Pancreas (tissue), 10 donors: Measurements from ENCODE around the gene TMEM42. TPM values are rescaled to one million over a fixed set of nuclear protein-coding genes. Genes with fewer than 3 reads are reported as not detected.

Source experiments
- ATAC-seq, 4 donors: fragments of 200-7000 bp; cut with Tn5 transposase; one replicate each; pipeline versions ENCODE4 v1.8.0 to v1.9.1; 2020; ENCODE audit warnings: mild to moderate bottlenecking in 4 of 4, moderate library complexity in 4 of 4
- DNase-seq, 6 donors: peaks; one replicate each; pipeline ENCODE4 v3.0.0-alpha.2; 2020
- FAIRE-seq: peaks from 2 replicates; lab custom pipeline; 2012; peaks lifted over from hg19 to GRCh38; lab: Jason Lieb, UNC
- H3K27ac ChIP-seq, 4 donors: fragments of 200-600 bp; sonication (generic); 1 replicate in 3 of 4; 2 replicates in 1 of 4; pipeline versions ENCODE4 v1.5.0 to v1.8.0; 2020
- H3K27me3 ChIP-seq, 4 donors: fragments of 200-600 bp; one replicate each; pipeline ENCODE4 v1.8.0; 2021
- H3K36me3 ChIP-seq, 3 donors: fragments of 200-600 bp; sonication (generic) in 1 of 3; one replicate each; pipeline versions ENCODE4 v1.5.0 to v1.8.0; 2020 to 2021
- H3K4me1 ChIP-seq, 3 donors: fragments of 200-600 bp; one replicate each; pipeline ENCODE4 v1.8.0; 2021
- H3K4me3 ChIP-seq, 4 donors: fragments of 200-600 bp; sonication (generic) in 2 of 4; one replicate each; pipeline versions ENCODE4 v1.5.0 to v1.8.0; 2020 to 2021
- H3K9me3 ChIP-seq, 4 donors: fragments of 200-600 bp; one replicate each; pipeline ENCODE4 v1.8.0; 2021
- CTCF ChIP-seq, 4 donors: fragments of 200-600 bp; sonication (generic) in 3 of 4; IDR thresholded peaks; one replicate each; pipeline versions ENCODE4 v1.5.0 to v1.8.0; 2021; ENCODE audit warnings: antibody characterized with exemption in 4 of 4
- WGBS, 2 donors: extraction: QIAGEN DNeasy Blood & Tissue Kit; methylation state at CpG; one replicate each; pipeline ENCODE4 v1.1.7; 2013; 5-methylcytosine and 5-hydroxymethylcytosine counted together
- intact Hi-C, 3 donors: fragments of 100-400 bp; cut with DNase I; formaldehyde crosslinking; loops; one replicate each; pipeline versions ENCODE4 v1.11.1 to v1.14.2; 2022
- polyA plus RNA-seq, 2 donors: library from polyadenylated mRNA; stranded (reverse); fragments of 200-250 nt; gene quantifications; one replicate each; pipeline ENCODE4 v1.2.3, GENCODE V29; 2013
- total RNA-seq, 6 donors: library from RNA; stranded (reverse); fragmentation: NEBNext Ultra II Directional in 4 of 6; extraction: Animal tissue kit (Norgen Biotek cat#: 25700) in 4 of 6; gene quantifications; one replicate each; pipeline versions ENCODE4 v1.2.1 to v1.2.4, GENCODE V29; 2021 to 2023
- donor health status: healthy with polysubstance abuse.
- donor health status: DM: no; HTN: no; CAD: no; lungs with moderate emphysema.
- donor health status: DM: no; HTN: no; CAD: no.
- donor health status: control.
- donor health status: control.
- donor health status: Bipolar disorder and iron deficiency.
- donor health status: DM: yes; HTN: yes; CAD: no.
- donor health status: DM: no; HTN: no; CAD: no.
- donor health status: DM: no; HTN: no; CAD: no.
- donor health status: DM: yes; HTN: yes; CAD: no.

TMEM42 gene
- total and polyA plus RNA-seq, 8 donors, result 4.3 to 20.0 (median 6.5) TPM

- WGBS, 2 donors, result 91 to 93% methylated on average over 3 of the region's 3 CpGs
- Histone ChIP-seq H3K36me3 (no peaks in the 10 kb centered on the region), H3K4me1 (no peaks in the 10 kb centered on the region), H3K4me3 (no peak overlapping the region), H3K27me3 (no peaks in the 10 kb centered on the region), H3K27ac (no peak overlapping the region), H3K9me3 (no peaks in the 10 kb centered on the region)
- TF ChIP-seq CTCF (IDR thresholded peaks at IDR 0.05), result no peak
- DNase-seq (no peak), ATAC-seq (no peak), FAIRE-seq (no peak)
- intact Hi-C loops, result no loop called here
Observed at GRCh38 chr3:44827196-44827595, 34.5 kb upstream of the TMEM42 start.

- FAIRE-seq, result no peak
- Histone ChIP-seq H3K4me3 (no peak overlapping the region), H3K4me1 (no peaks in the 10 kb centered on the region), H3K9me3 (no peaks in the 10 kb centered on the region), H3K36me3 (no peaks in the 10 kb centered on the region), H3K27ac (no peak overlapping the region), H3K27me3 (no peaks in the 10 kb centered on the region)
- intact Hi-C loops, result no loop called here
- no peak for ATAC-seq
- no peak for DNase-seq
- TF ChIP-seq CTCF (IDR thresholded peaks at IDR 0.05), result no peak
- WGBS, 2 donors, result 83 to 92% methylated on average over 5 of the region's 5 CpGs
Observed at GRCh38 chr3:44831232-44831631, 30.5 kb upstream of the TMEM42 start.

- H3K4me3 ChIP-seq, result no peak overlapping the region
- no peak for TF ChIP-seq CTCF (IDR thresholded peaks at IDR 0.05)
- no peaks in the 10 kb centered on the region for H3K36me3 ChIP-seq
- no peaks in the 10 kb centered on the region for H3K27me3 ChIP-seq
- no peak for DNase-seq
- H3K9me3 ChIP-seq, result no peaks in the 10 kb centered on the region
- intact Hi-C loops, result no loop called here
- no peak for ATAC-seq
- no peaks in the 10 kb centered on the region for H3K4me1 ChIP-seq
- no peak for FAIRE-seq
- 95 to 100% methylated on average over 1 of the region's 1 CpG for WGBS, 2 donors
- no peak overlapping the region for H3K27ac ChIP-seq
Observed at GRCh38 chr3:44832032-44832431, 29.7 kb upstream of the TMEM42 start.

- DNase-seq, result no peak
- Histone ChIP-seq H3K27me3 (no peaks in the 10 kb centered on the region), H3K9me3 (no peaks in the 10 kb centered on the region), H3K27ac (no peak overlapping the region), H3K36me3 (no peaks in the 10 kb centered on the region), H3K4me3 (no peak overlapping the region), H3K4me1 (no peaks in the 10 kb centered on the region)
- no peak for TF ChIP-seq CTCF (IDR thresholded peaks at IDR 0.05)
- 39 to 68% methylated on average over 2 of the region's 2 CpGs for WGBS, 2 donors
- FAIRE-seq, result no peak
- ATAC-seq, result no peak
- intact Hi-C loops, result no loop called here
Observed at GRCh38 chr3:44832965-44833364, 28.7 kb upstream of the TMEM42 start.

GRCh38 chr3:44833394-44833793 lies 28.3 kb upstream of the TMEM42 start:
- Histone ChIP-seq H3K27ac (no peak overlapping the region), H3K9me3 (no peaks in the 10 kb centered on the region), H3K4me1 (no peaks in the 10 kb centered on the region), H3K36me3 (no peaks in the 10 kb centered on the region), H3K27me3 (no peaks in the 10 kb centered on the region), H3K4me3 (no peak overlapping the region)
- no peak for DNase-seq
- 63 to 68% methylated on average over 7 of the region's 7 CpGs for WGBS, 2 donors
- no peak for TF ChIP-seq CTCF (IDR thresholded peaks at IDR 0.05)
- intact Hi-C loops, result no loop called here
- ATAC-seq, result no peak
- FAIRE-seq, result no peak
